Lung microvascular endothelial cell (primary cell): ENCODE results near the gene PCDHA8. TPM values are rescaled to one million over a fixed set of nuclear protein-coding genes. Genes with fewer than 3 reads are reported as not detected.
A peak's percentile ranks its signal among the peaks of the same experiment; 100 is the strongest.
"Not testable (repeated sequence)": the region's sequence is repeated elsewhere in the genome, so short reads cannot be mapped to it uniquely, and the experiment has no call there.

Source experiments
- DNase-seq, 2 donors: peaks; one replicate each; pipeline versions ENCODE4 v3.0.0 to v3.0.0-alpha.2; 2010; ENCODE audit warnings: low read depth in 2 of 2
- total RNA-seq: library from RNA; depleted of rRNA; stranded (reverse); fragments of >200 nt; gene quantifications from 2 replicates; pipeline ENCODE4 v1.2.1, GENCODE V29; 2014

Gene PCDHA8, protein sequence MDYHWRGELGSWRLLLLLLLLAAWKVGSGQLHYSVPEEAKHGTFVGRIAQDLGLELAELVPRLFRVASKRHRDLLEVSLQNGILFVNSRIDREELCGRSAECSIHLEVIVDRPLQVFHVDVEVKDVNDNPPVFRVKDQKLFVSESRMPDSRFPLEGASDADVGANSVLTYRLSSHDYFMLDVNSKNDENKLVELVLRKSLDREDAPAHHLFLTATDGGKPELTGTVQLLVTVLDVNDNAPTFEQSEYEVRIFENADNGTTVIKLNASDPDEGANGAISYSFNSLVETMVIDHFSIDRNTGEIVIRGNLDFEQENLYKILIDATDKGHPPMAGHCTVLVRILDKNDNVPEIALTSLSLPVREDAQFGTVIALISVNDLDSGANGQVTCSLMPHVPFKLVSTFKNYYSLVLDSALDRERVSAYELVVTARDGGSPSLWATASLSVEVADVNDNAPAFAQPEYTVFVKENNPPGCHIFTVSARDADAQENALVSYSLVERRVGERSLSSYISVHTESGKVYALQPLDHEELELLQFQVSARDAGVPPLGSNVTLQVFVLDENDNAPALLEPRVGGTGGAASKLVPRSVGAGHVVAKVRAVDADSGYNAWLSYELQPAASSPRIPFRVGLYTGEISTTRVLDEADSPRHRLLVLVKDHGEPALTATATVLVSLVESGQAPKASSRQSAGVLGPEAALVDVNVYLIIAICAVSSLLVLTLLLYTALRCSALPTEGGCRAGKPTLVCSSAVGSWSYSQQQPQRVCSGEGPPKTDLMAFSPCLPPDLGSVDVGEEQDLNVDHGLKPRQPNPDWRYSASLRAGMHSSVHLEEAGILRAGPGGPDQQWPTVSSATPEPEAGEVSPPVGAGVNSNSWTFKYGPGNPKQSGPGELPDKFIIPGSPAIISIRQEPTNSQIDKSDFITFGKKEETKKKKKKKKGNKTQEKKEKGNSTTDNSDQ
- under 0.01 TPM in 1 of 2 replicates, not detected in the other for total RNA-seq

DNA sequence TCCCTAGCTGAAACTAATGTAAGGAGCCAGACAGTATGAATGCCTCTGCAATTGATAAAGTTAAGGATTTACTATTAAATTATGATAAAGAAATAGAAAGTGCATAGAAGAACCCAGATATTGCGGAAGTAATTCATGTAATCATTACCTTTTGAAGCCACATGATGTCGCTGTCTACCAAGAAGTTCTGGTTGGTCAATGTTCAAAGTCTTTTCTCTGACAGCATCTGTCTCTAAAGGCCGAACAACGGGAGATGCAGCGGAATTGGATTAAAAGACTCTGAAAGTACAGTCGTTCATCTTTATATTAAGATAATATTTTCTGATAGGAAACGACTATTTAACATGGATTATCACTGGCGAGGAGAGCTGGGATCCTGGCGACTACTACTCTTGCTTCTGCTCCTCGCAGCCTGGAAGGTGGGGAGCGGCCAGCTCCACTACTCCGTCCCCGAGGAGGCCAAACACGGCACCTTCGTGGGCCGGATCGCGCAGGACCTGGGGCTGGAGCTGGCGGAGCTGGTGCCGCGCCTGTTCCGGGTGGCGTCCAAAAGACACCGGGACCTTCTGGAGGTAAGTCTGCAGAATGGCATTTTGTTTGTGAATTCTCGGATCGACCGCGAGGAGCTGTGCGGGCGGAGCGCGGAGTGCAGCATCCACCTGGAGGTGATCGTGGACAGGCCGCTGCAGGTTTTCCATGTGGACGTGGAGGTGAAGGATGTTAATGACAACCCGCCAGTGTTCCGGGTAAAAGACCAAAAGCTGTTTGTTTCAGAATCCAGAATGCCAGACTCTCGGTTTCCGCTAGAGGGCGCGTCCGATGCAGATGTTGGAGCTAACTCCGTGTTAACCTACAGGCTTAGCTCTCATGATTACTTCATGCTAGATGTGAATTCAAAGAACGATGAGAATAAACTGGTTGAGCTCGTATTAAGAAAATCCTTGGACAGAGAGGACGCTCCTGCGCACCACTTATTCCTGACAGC, at the start of gene PCDHA8:
PCDHA8 (plus strand) TSS at position 210 of the 985 bp plus-strand sequence; CDS start at position 345, 135 bp downstream.
- DNase-seq = peak in 1 of 2 donors; percentile 52

DNA sequence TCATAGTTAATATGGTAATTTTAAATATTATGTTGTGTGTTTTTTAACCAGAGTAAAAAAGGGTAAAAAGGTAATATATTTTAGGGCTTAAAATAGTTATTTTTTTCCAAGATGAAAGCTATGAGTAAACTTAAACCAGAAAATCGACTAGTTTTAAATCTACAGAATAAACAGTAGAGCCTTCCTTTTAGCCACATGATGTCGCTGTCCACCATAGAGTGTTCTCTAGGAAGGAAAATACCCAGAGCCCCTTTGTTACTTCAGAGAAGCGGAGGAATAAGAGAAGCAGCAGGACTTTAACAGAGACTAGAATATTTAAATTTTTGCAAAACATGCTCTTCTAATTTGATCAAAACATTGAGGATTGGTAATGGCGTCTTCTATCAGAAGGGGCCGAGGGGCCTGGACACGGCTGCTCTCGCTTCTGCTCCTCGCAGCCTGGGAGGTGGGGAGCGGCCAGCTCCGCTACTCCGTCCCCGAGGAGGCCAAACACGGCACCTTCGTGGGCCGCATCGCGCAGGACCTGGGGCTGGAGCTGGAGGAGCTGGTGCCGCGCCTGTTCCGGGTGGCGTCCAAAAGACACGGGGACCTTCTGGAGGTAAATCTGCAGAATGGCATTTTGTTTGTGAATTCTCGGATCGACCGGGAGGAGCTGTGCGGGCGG, 46.3 kb upstream of the PCDHA8 start, which contains the start of gene PCDHA2:
PCDHA2 (plus strand) TSS at position 258 of the 664 bp plus-strand sequence.
- DNase-seq = no peak

- peak in 1 of 2 donors; percentile 9 for DNase-seq
These were observed 45.7 kb upstream of the PCDHA8 start for GRCh38 chr5:140795259-140795641.

DNA sequence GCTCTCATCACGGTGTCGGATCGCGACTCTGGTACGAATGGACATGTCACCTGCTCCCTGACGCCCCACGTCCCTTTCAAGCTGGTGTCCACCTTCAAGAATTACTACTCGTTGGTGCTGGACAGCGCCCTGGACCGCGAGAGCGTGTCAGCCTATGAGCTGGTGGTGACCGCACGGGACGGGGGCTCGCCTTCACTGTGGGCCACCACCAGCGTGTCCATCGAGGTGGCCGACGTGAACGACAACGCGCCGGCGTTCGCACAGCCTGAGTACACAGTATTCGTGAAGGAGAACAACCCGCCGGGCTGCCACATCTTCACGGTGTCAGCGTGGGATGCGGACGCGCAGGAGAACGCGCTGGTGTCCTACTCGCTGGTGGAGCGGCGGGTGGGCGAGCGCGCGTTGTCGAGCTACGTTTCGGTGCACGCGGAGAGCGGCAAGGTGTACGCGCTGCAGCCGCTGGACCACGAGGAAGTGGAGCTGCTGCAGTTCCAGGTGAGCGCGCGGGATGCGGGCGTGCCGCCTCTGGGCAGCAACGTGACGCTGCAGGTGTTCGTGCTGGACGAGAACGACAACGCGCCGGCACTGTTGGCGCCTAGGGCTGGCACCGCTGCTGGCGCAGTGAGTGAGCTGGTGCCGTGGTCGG, 44.8 kb upstream of the PCDHA8 start:
- DNase-seq = not testable (repeated sequence)

GRCh38 chr5:140796718-140797095, 44.3 kb upstream of the PCDHA8 start:
- DNase-seq = no peak

GRCh38 chr5:140800816-140801493, 40.0 kb upstream of the PCDHA8 start, which contains the start of gene PCDHA3:
Gene PCDHA3 (plus strand): TSS chr5:140801057.
- peak; percentile 29 to 59 for DNase-seq

GRCh38 chr5:140801494-140801841, 39.5 kb upstream of the PCDHA8 start:
- DNase-seq = peak in 1 of 2 donors; percentile 51

- not testable (repeated sequence) for DNase-seq
These were observed 38.6 kb upstream of the PCDHA8 start for GRCh38 chr5:140802381-140802780.

DNA sequence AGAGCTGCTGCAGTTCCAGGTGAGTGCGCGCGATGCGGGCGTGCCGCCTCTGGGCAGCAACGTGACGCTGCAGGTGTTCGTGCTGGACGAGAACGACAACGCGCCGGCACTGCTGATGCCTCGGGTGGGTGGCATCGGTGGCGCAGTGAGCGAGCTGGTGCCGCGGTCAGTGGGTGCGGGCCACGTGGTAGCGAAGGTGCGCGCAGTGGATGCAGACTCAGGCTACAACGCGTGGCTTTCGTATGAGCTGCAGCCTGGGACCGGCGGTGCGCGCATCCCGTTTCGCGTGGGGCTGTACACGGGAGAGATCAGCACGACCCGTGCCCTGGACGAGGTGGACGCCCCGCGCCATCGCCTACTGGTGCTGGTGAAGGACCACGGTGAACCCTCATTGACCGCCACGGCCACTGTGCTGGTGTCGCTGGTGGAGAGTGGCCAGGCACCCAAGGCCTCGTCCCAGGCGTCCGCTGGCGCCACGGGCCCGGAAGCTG, 38.2 kb upstream of the PCDHA8 start:
- no peak for DNase-seq

DNA sequence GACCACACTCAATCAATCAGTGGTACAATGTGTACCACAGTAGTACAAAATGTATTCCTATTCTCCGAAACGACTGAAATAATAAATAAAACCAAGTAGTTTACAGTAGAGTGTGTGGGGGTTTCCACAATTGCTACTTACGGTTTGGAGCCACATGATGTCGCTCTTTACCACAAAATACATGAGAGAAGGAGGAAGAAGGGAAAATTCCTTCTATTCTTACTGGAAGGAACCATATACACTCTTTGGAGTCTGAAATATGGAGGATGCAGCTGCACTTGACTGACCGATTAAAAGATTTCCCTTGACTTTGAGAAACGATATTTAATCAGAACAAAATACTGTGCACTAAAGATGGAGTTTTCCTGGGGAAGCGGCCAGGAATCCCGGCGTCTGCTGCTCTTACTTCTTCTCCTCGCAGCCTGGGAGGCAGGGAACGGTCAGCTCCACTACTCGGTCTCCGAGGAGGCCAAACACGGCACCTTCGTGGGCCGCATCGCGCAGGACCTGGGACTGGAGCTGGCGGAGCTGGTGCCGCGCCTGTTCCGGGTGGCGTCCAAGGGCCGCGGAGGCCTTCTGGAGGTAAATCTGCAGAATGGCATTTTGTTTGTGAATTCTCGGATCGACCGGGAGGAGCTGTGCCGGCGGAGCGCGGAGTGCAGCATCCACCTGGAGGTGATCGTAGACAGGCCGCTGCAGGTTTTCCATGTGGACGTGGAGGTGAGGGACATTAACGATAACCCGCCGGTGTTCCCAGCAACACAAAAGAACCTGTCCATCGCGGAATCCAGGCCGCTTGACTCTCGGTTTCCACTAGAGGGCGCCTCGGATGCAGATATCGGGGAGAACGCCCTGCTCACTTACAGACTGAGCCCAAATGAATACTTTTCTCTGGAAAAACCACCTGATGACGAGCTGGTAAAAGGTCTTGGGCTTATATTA, 33.9 kb upstream of the PCDHA8 start, which contains the start of gene PCDHA4:
PCDHA4 (plus strand) TSS at position 235 of the 942 bp plus-strand sequence.
- peak in 1 of 2 donors; percentile 46 for DNase-seq

DNA sequence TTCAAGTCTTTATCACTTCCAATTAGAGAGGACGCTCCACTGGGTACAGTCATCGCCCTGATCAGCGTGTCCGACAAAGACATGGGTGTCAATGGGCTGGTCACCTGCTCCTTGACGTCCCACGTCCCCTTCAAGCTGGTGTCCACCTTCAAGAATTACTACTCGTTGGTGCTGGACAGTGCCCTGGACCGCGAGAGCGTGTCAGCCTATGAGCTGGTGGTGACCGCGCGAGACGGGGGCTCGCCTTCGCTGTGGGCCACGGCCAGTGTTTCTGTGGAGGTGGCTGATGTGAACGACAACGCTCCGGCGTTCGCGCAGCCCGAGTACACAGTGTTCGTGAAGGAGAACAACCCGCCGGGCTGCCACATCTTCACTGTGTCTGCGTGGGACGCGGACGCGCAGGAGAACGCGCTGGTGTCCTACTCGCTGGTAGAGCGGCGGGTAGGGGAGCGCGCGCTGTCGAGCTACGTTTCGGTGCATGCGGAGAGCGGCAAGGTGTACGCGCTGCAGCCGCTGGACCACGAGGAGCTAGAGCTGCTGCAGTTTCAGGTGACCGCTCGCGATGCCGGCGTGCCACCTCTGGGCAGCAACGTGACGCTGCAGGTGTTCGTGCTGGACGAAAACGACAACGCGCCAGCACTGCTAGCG, 32.6 kb upstream of the PCDHA8 start:
- not testable (repeated sequence) for DNase-seq

- no peak for DNase-seq
These were observed 32.1 kb upstream of the PCDHA8 start for GRCh38 chr5:140808889-140809291.

DNA sequence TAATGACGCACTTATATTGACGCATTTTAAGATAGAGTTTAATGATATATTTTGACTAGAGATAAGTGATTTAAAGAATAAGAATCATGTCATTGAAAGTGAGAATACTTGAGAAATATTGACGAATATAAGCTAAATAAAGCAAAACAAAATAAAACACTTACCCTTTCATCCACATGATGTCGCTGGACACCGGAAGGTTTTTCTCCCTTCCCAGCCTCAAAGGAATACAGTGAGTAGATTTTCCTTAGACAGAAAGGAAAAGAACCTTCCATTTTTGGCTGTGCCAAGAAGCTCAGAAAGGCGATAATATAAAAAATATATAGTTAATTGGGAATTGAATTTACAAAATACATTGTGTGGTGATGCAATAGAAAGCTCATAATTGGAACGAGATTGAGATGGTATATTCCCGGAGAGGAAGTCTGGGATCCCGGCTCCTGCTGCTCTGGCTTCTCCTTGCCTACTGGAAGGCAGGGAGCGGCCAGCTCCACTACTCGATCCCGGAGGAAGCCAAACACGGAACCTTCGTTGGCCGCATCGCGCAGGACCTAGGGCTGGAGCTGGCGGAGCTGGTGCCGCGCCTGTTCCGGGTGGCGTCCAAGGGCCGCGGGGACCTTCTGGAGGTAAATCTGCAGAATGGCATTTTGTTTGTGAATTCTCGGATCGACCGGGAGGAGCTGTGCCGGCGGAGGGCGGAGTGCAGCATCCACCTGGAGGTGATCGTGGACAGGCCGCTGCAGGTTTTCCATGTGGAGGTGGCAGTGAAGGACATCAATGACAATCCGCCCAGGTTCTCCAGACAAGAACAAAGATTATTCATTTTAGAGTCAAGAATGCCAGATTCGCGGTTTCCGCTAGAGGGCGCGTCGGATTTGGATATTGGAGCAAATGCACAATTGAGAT, 19.4 kb upstream of the PCDHA8 start, which contains the start of gene PCDHA5:
PCDHA5 (plus strand) TSS at position 239 of the 906 bp plus-strand sequence.
- peak; percentile 21 to 43 for DNase-seq

GRCh38 chr5:140822281-140822629, 18.7 kb upstream of the PCDHA8 start:
- DNase-seq = no peak

- DNase-seq = not testable (repeated sequence)
These were observed 18.0 kb upstream of the PCDHA8 start for GRCh38 chr5:140822969-140823368.

DNA sequence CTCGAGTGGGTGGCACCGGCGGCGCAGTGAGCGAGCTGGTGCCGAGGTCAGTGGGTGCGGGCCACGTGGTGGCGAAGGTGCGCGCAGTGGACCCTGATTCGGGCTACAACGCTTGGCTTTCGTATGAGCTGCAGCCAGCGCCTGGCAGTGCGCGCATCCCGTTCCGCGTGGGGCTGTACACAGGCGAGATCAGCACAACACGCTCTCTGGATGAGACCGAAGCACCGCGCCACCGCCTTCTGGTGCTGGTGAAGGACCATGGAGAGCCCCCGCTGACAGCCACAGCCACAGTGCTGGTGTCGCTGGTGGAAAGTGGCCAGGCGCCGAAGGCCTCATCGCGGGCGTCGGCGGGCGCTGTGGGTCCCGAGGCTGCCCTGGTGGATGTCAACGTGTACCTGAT, 17.5 kb upstream of the PCDHA8 start:
- DNase-seq = no peak
